Measurements from ENCODE around the gene STAM. TPM values are rescaled to one million over a fixed set of nuclear protein-coding genes. Genes with fewer than 3 reads are reported as not detected.

Gene STAM
- total RNA-seq, 1 donor from 2014 or later, result 25.0 TPM

GRCh38 chr10:17758200-17758599 is 114.2 kb downstream of the STAM start:
- Mint-ChIP-seq H3K36me3 (ENCODE audit: low read depth) (no peaks in the 10 kb centered on the region), H3K4me3 (no peak overlapping the region)
- intact Hi-C loops (cut with micrococcal nuclease), result no loop called here

DNA sequence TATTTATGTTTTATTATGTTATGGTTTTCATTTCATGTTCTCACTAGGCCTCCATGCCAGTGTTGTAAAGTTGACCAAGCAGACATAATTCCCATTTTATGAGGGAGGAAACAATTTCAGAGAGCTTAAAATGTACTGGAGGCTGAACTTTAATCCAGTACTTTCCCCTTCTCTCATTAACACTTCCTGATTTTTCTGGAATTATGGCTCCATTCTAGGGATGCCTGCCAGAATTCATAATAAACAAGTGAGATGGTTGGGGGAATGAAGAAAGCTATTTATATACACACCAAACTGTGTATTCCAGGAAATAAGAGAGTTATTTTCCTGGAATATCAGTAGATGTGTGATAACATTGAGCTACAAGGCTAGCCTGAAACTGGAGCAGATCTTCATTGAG is 114.9 kb downstream of the STAM start:
- intact Hi-C loops (cut with micrococcal nuclease), result no loop called here

More at GRCh38 chr10:17758200-17758599, 114.2 kb downstream of the STAM start:
- Mint-ChIP-seq H3K9me3 (no peaks in the 10 kb centered on the region), H3K27ac (no peak overlapping the region), H3K4me1 (peaks cover 8% of the 10 kb centered on the region), H3K27me3 (no peaks in the 10 kb centered on the region)
- DNase-seq, result no peak

DNA sequence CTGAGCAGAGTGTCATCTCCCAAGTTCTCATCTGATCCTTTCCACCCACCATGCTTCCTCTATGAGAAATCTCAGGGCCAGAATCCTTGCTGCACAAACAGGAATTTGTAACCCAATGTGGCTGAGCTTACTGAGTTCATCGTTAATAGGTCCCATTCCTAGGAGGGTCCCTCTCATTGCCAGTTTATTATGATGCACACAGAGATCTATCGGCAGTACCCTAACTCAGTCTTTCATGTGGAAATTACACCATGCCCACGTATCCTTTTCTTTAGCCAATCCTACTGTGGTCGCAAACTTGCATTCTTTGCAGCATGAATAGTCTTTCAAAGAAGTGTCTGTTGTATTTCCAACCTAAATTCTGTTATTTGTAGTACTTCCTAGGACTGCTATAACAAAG is 120.2 kb downstream of the STAM start:
- Mint-ChIP-seq H3K36me3 (ENCODE audit: low read depth) (no peaks in the 10 kb centered on the region), H3K4me3 (no peak overlapping the region), H3K9me3 (no peaks in the 10 kb centered on the region), H3K27me3 (peaks cover 2% of the 10 kb centered on the region), H3K27ac (no peak overlapping the region), H3K4me1 (no peaks in the 10 kb centered on the region)
- intact Hi-C loops (cut with micrococcal nuclease), result no loop called here
- DNase-seq, result no peak

More for the DNA sequence above, 114.9 kb downstream of the STAM start:
- no peaks in the 10 kb centered on the region for H3K27me3 Mint-ChIP-seq
- H3K4me1 Mint-ChIP-seq, result peaks cover 8% of the 10 kb centered on the region
- DNase-seq, result no peak
- no peak overlapping the region for H3K4me3 Mint-ChIP-seq
- no peaks in the 10 kb centered on the region for H3K36me3 Mint-ChIP-seq (ENCODE audit: low read depth)
- no peaks in the 10 kb centered on the region for H3K9me3 Mint-ChIP-seq
- H3K27ac Mint-ChIP-seq, result no peak overlapping the region

- no peak for DNase-seq
- no peaks in the 10 kb centered on the region for H3K36me3 Mint-ChIP-seq (ENCODE audit: low read depth)
- no peaks in the 10 kb centered on the region for H3K4me1 Mint-ChIP-seq
- no peak overlapping the region for H3K4me3 Mint-ChIP-seq
- no peak overlapping the region for H3K27ac Mint-ChIP-seq
- peaks cover 2% of the 10 kb centered on the region for H3K27me3 Mint-ChIP-seq
- intact Hi-C loops (cut with micrococcal nuclease), result no loop called here
- no peaks in the 10 kb centered on the region for H3K9me3 Mint-ChIP-seq
Observed at GRCh38 chr10:17765602-17766001, 121.7 kb downstream of the STAM start.

Other genes starting within 250 kb of the STAM start
- gene ST8SIA6, start 189.6 kb upstream of the STAM start, total RNA-seq, result not detected in 2 replicates
- 1.1 and 1.2 TPM in 2 replicates for gene HACD1, start 26.8 kb upstream of the STAM start, total RNA-seq
- gene TMEM236, start 108.0 kb downstream of the STAM start, total RNA-seq, result 0.02 and 0.05 TPM in 2 replicates
- not detected in 2 replicates for gene MRC1, start 165.2 kb downstream of the STAM start, total RNA-seq